ENCODE results near the gene CD244. TPM values are rescaled to one million over a fixed set of nuclear protein-coding genes. Genes with fewer than 3 reads are reported as not detected.

The CD244 gene, protein sequence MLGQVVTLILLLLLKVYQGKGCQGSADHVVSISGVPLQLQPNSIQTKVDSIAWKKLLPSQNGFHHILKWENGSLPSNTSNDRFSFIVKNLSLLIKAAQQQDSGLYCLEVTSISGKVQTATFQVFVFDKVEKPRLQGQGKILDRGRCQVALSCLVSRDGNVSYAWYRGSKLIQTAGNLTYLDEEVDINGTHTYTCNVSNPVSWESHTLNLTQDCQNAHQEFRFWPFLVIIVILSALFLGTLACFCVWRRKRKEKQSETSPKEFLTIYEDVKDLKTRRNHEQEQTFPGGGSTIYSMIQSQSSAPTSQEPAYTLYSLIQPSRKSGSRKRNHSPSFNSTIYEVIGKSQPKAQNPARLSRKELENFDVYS
- total RNA-seq (1 to 10 TPM in 1 of 2 donors, under 1 TPM in 1; 0.90 to 3.7 TPM), polyA plus RNA-seq (ENCODE audit: insufficient read length in 6 of 6) (1 to 10 TPM in 1 of 6 donors, under 1 TPM in 5; 0.43 to 1.0 (median 0.71) TPM)
- long read RNA-seq, donor 1 = 0 reads
- long read RNA-seq, donor 2 = 0 reads
- long read RNA-seq, donor 3 = 0 reads
- long read RNA-seq, donor 4, partial matches to known transcripts = 0 of 1 reads
- long read RNA-seq, donor 4, other reads (novel, unspliced or antisense) = 1 of 1 reads
- long read RNA-seq, donor 5 = 0 reads
- long read RNA-seq, donor 6 = 0 reads
- long read RNA-seq, donor 7 = 0 reads
- long read RNA-seq, donor 8 = 0 reads
- long read RNA-seq, donor 9 = 0 reads
- long read RNA-seq, donor 10, partial matches to known transcripts = 1 of 3 reads
- long read RNA-seq, donor 10, other reads (novel, unspliced or antisense) = 1 of 3 reads
- long read RNA-seq, donor 11 = 0 reads
- long read RNA-seq, donor 12, partial matches to known transcripts = 0 of 1 reads
- long read RNA-seq, donor 12, other reads (novel, unspliced or antisense) = 0 of 1 reads

DNA sequence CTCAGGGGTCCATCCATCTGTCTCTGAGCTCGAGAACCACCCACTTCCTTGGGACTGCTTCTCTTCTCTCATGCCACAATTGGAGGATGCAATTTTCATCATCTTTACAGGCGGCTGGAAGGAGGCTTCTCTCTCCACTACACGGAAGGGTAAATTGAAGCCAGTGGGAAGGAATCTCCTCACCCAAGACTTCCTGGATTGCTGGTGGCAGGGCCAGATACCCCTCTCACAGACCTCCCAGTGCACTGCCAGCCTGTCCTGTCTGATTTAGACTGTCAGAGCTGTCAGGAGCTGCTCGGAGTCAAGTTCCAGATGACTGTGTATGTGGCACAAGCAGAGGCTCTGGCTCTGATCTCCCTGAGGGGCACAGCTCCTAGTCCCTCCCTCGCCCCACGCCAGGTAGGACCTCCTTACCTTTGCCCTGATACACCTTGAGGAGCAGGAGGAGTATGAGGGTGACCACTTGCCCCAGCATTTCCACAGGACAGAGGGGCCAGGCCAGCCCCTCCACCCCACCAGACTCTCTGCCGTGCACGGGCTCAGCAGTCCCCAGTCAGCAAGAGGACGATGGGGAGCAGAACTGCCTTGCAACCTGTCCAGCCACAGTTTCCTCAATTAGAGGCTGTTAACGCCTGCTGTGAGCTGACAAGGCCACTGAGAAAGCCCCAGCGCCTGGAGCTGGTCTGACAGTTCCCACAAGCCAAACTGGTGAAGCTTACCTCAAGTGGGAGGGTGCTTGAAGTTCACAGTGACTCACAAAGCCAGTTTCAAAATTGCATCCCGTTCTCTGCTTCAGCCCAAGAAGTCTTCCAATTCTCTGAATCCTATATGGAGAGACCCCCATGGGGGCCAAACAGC lies at the start of gene CD244:
Gene CD244, minus strand, starts transcription at position 685 of the 858 bp plus-strand sequence. Its CDS starts 210 bp downstream, at position 475.
- H3K9me3 ChIP-seq = no peaks in the 10 kb centered on the region
- H3K27me3 ChIP-seq = peaks cover 0 to 13% of the 10 kb centered on the region in 2 donors
- TF ChIP-seq, protein P1, sequence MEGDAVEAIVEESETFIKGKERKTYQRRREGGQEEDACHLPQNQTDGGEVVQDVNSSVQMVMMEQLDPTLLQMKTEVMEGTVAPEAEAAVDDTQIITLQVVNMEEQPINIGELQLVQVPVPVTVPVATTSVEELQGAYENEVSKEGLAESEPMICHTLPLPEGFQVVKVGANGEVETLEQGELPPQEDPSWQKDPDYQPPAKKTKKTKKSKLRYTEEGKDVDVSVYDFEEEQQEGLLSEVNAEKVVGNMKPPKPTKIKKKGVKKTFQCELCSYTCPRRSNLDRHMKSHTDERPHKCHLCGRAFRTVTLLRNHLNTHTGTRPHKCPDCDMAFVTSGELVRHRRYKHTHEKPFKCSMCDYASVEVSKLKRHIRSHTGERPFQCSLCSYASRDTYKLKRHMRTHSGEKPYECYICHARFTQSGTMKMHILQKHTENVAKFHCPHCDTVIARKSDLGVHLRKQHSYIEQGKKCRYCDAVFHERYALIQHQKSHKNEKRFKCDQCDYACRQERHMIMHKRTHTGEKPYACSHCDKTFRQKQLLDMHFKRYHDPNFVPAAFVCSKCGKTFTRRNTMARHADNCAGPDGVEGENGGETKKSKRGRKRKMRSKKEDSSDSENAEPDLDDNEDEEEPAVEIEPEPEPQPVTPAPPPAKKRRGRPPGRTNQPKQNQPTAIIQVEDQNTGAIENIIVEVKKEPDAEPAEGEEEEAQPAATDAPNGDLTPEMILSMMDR (IDR thresholded peaks at IDR 0.05) = no peak
- DNase-seq (peak in 3 of 4 donors; percentile 19 to 84 (median 57)), ATAC-seq (peak; percentile 84)
- H3K4me3 ChIP-seq = peak within 1 kb of the TSS in 1 of 2 donors; percentile 13
- peak within 1 kb of the TSS in 1 of 2 donors; percentile 77 for H3K27ac ChIP-seq
- H3K36me3 ChIP-seq = no peaks in the 10 kb centered on the region
- intact Hi-C loops (cut with DNase I) = no loop called here
- peaks cover 0 to 52% of the 10 kb centered on the region in 2 donors for H3K4me1 ChIP-seq

DNA sequence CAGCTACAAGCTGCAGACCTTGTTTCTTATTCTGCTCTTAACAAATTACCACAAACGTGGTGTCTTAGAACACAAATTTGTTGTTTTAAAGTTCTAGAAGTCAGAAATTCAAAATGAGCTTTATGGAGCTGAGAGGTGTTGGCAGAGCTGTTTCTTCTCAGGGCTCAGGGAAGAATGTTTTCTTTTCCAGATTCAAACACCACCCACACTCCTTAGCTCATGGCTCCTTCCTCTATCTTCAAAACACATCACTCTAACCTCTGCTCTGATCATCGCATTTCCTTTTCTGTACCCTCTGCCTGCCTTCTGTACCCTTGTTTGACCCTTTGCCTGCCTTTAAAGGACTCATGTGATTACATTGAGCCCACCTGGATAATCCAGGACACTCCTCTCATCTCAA lies 49.2 kb upstream of the CD244 start:
- no peaks in the 10 kb centered on the region for H3K36me3 ChIP-seq
- H3K27ac ChIP-seq = no peak overlapping the region
- no peaks in the 10 kb centered on the region for H3K9me3 ChIP-seq
- DNase-seq (no peak), ATAC-seq (peak; percentile 60)
- TF ChIP-seq, protein P1 (IDR thresholded peaks at IDR 0.05) = no peak
- H3K4me3 ChIP-seq = no peak overlapping the region
- H3K27me3 ChIP-seq = no peaks in the 10 kb centered on the region
- no peaks in the 10 kb centered on the region for H3K4me1 ChIP-seq
- intact Hi-C loops (cut with DNase I) = no loop called here

DNA sequence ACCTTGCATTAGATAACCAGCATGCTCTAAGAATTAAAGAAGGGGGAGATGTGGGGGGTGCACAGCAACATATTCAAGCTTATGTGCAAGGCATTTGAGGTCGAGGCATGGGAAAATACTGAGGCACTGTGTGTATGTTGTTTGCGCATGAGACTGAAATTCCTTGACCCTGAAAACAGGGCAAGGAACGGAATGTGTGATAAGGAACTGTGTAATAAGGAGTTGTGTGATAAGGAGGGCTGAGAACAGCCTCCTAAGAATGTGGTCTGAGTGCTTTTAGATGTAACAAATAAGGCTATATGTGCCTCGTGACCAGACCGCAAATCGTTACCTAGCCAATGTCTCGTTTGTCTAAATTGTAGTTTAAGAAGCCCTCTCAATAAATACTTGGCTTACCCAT lies 48.8 kb upstream of the CD244 start:
- Histone ChIP-seq H3K27me3 (no peaks in the 10 kb centered on the region), H3K36me3 (no peaks in the 10 kb centered on the region), H3K9me3 (no peaks in the 10 kb centered on the region), H3K4me3 (no peak overlapping the region), H3K27ac (no peak overlapping the region), H3K4me1 (no peaks in the 10 kb centered on the region)
- ATAC-seq (peak; percentile 88), DNase-seq (peak in 1 of 4 donors; percentile 33)
- TF ChIP-seq, protein P1 (IDR thresholded peaks at IDR 0.05) = no peak
- intact Hi-C loops (cut with DNase I) = no loop called here

DNA sequence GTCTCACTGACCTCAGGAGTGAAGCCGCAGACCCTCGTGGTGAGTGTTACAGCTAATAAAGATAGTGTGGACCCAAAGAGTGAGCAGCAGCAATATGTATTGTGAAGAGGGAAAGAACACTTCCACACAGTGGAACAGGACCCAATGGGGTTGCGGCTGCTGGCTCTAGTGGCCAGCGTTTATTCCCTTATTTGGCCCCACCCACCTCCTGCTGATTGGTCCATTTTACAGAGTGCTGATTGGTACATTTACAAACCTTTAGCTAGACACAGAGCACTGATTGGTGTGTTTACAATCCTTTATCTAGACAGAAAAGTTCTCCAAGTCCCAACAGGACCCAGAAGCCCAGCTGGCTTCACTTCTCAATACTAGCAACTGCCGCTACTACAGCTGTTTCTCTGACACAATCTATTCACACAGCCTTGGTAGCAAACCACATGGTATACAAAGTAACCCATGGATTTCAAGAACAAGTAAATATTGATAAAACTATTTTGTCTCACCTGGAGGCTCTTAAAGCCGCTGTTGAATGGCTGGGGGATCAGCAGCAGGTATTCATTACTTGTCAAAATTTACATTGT lies 47.6 kb upstream of the CD244 start:
- TF ChIP-seq, protein P1 (IDR thresholded peaks at IDR 0.05) = no peak
- intact Hi-C loops (cut with DNase I) = no loop called here
- Histone ChIP-seq H3K4me3 (no peak overlapping the region), H3K27ac (no peak overlapping the region), H3K4me1 (no peaks in the 10 kb centered on the region), H3K9me3 (no peaks in the 10 kb centered on the region), H3K36me3 (no peaks in the 10 kb centered on the region), H3K27me3 (no peaks in the 10 kb centered on the region)
- no peak for ATAC-seq
- DNase-seq = no peak

Measured in left lung (tissue), 14 donors.